Ovary (tissue), 9 donors: ENCODE data around the gene PODNL1. TPM values are rescaled to one million over a fixed set of nuclear protein-coding genes. Genes with fewer than 3 reads are reported as not detected.

Experiments
- DNase-seq, 5 donors: peaks; one replicate each; pipeline ENCODE4 v3.0.0-alpha.2; 2019 to 2020
- H3K27ac ChIP-seq, 2 donors: fragments of 200-600 bp; one replicate each; pipeline versions ENCODE4 v1.5.1 to v1.8.0; 2019 to 2022
- H3K27me3 ChIP-seq: fragments of 200-600 bp; one replicate; pipeline ENCODE4 v1.8.0; 2022
- H3K36me3 ChIP-seq: fragments of 200-600 bp; sonication (generic); one replicate; pipeline ENCODE4 v1.5.1; 2019
- H3K4me1 ChIP-seq: one replicate; pipeline ENCODE4 v1.8.1; 2013; ENCODE audit warnings: mild to moderate bottlenecking, moderate library complexity; ENCODE audit not compliant: insufficient read depth
- H3K4me3 ChIP-seq: fragments of 200-600 bp; sonication (generic); one replicate; pipeline ENCODE4 v1.5.1; 2017
- H3K9me3 ChIP-seq, 2 donors: fragments of 200-600 bp in 1 of 2; sonication (generic) in 1 of 2; one replicate each; pipeline versions ENCODE4 v1.5.1 to v1.8.1; 2013 to 2019; ENCODE audit warnings: mild to moderate bottlenecking in 1 of 2, moderate library complexity in 1 of 2
- CTCF ChIP-seq, 3 donors: fragments of 450-650 bp in 2 of 3; fragments of 200-600 bp in 1 of 3; IDR thresholded peaks; one replicate each; pipeline versions ENCODE4 v1.5.1 to v1.8.0; 2016 to 2022; ENCODE audit warnings: antibody characterized with exemption in 3 of 3, mild to moderate bottlenecking in 1 of 3
- EP300 ChIP-seq: sonication (generic); formaldehyde crosslinking; IDR thresholded peaks from one replicate; pipeline ENCODE4 v1.6.1; 2017; ENCODE audit warnings: antibody characterized with exemption
- POLR2A ChIP-seq: fragments of 450-650 bp; IDR thresholded peaks from one replicate; pipeline ENCODE4 v1.6.1; 2017; ENCODE audit warnings: antibody characterized with exemption, mild to moderate bottlenecking, moderate library complexity
- WGBS, 3 donors: extraction: QIAGEN DNeasy Blood & Tissue Kit in 1 of 3; methylation state at CpG; one replicate each; pipeline versions ENCODE4 v1.1.5 to v1.1.7; 2013 to 2017; 5-methylcytosine and 5-hydroxymethylcytosine counted together
- intact Hi-C, 4 donors: fragments of 100-400 bp; cut with DNase I; formaldehyde crosslinking; loops; one replicate each; pipeline versions ENCODE4 v1.11.0 to v1.15.1; 2022 to 2023
- polyA plus RNA-seq, 2 donors: library from polyadenylated mRNA; stranded (reverse); fragments of 200-250 nt in 1 of 2; fragments of 350-450 nt in 1 of 2; fragmentation: Illumina TruSeq in 1 of 2; extraction: RNeasy Lipid Tissue Mini Kit (QIAGEN cat#74804) in 1 of 2; gene quantifications; one replicate each; pipeline ENCODE4 v1.2.3, GENCODE V29; 2013 to 2014
- total RNA-seq, 7 donors: library from RNA; depleted of rRNA in 2 of 7; stranded (reverse); fragments of >200 nt in 2 of 7; fragmentation: NEBNext Ultra II Directional in 3 of 7; extraction: Animal tissue kit (Norgen Biotek cat#: 25700) in 3 of 7; gene quantifications; one replicate each; pipeline versions ENCODE4 v1.1.0 to v1.2.4, GENCODE V29; 2016 to 2023
- donor health status: DM: no; HTN: no; CAD: no; lungs with moderate emphysema.
- donor health status: DM: no; HTN: no; CAD: no.
- donor health status: Bipolar disorder and iron deficiency.
- donor health status: DM: yes; HTN: yes; CAD: no.
- donor health status: DM: no; HTN: no; CAD: no.
- donor health status: DM: yes; HTN: yes; CAD: no.

Gene PODNL1
- total and polyA plus RNA-seq, 9 donors = 0.48 to 3.8 (median 1.4) TPM

- Histone ChIP-seq H3K27me3 (no peaks in the 10 kb centered on the region), H3K36me3 (no peaks in the 10 kb centered on the region), H3K4me3 (no peak overlapping the region), H3K27ac (no peak overlapping the region), H3K9me3 (no peaks in the 10 kb centered on the region), H3K4me1 (peaks cover 7% of the 10 kb centered on the region)
- TF ChIP-seq EP300 (no peak), POLR2A (no peak), CTCF (IDR thresholded peaks at IDR 0.05) (no peak)
- intact Hi-C loops = loop anchor here in 3 of 4 donors (2.0 to 5.0 kb wide), 2 partner anchors 189 to 192 kb away; partner anchors contain the start of gene MISP3 (in 2 of the 3)
- 88 to 94% (median 93%) methylated on average over 11 to 12 of the region's 12 CpGs for WGBS, 3 donors
- no peak for DNase-seq
Measured at GRCh38 chr19:13882836-13883235, 55.4 kb downstream of the PODNL1 start.

GRCh38 chr19:13882419-13882795, 55.8 kb downstream of the PODNL1 start:
- intact Hi-C loops = loop anchor here in 3 of 4 donors (2.0 to 5.0 kb wide), 2 partner anchors 190 to 192 kb away; partner anchors contain the start of gene MISP3 (in 2 of the 3)
- Histone ChIP-seq H3K4me3 (no peak overlapping the region), H3K27me3 (no peaks in the 10 kb centered on the region), H3K9me3 (no peaks in the 10 kb centered on the region), H3K4me1 (peaks cover 7% of the 10 kb centered on the region), H3K36me3 (no peaks in the 10 kb centered on the region), H3K27ac (no peak overlapping the region)
- no peak for TF ChIP-seq CTCF (IDR thresholded peaks at IDR 0.05)
- TF ChIP-seq POLR2A = no peak
- TF ChIP-seq EP300 = no peak
- no peak for DNase-seq
- 82 to 88% (median 84%) methylated on average over 5 of the region's 5 CpGs for WGBS, 3 donors

GRCh38 chr19:13881692-13882418, 56.4 kb downstream of the PODNL1 start:
- no peak overlapping the region for H3K4me3 ChIP-seq
- no peaks in the 10 kb centered on the region for H3K9me3 ChIP-seq
- intact Hi-C loops = loop anchor here (2.0 to 5.0 kb wide), 2 partner anchors 190 to 193 kb away; partner anchors contain the start of gene MISP3 (in 2 of the 4)
- no peak overlapping the region for H3K27ac ChIP-seq
- H3K36me3 ChIP-seq = no peaks in the 10 kb centered on the region
- H3K27me3 ChIP-seq = no peaks in the 10 kb centered on the region
- peaks cover 7% of the 10 kb centered on the region for H3K4me1 ChIP-seq
- peak in 1 of 5 donors; percentile 54 for DNase-seq
- 59 to 73% (median 71%) methylated on average over 16 to 17 of the region's 17 CpGs for WGBS, 3 donors
- no peak for TF ChIP-seq EP300
- no peak for TF ChIP-seq CTCF (IDR thresholded peaks at IDR 0.05)
- no peak for TF ChIP-seq POLR2A

- H3K4me1 ChIP-seq = peaks cover 7% of the 10 kb centered on the region
- no peak overlapping the region for H3K4me3 ChIP-seq
- H3K27me3 ChIP-seq = no peaks in the 10 kb centered on the region
- no peak for TF ChIP-seq CTCF (IDR thresholded peaks at IDR 0.05)
- no peak for TF ChIP-seq EP300
- no peak for TF ChIP-seq POLR2A
- 19 to 35% (median 24%) methylated on average over 12 of the region's 12 CpGs for WGBS, 3 donors
- H3K27ac ChIP-seq = no peak overlapping the region
- no peaks in the 10 kb centered on the region for H3K36me3 ChIP-seq
- no peaks in the 10 kb centered on the region for H3K9me3 ChIP-seq
- DNase-seq = no peak
- intact Hi-C loops = loop anchor here in 3 of 4 donors (2.0 to 5.0 kb wide), 2 partner anchors 191 to 194 kb away; partner anchors contain the start of gene MISP3 (in 2 of the 3)
Measured at GRCh38 chr19:13881251-13881691, 56.9 kb downstream of the PODNL1 start.

Other genes starting within 250 kb of the PODNL1 start
- gene MRI1, start 173.9 kb downstream of the PODNL1 start, total RNA-seq = 10 to 100 TPM; 27.5 to 52.6 (median 43.1) TPM
- 10 to 100 TPM; 13.9 to 34.2 TPM for gene MRI1, start 173.9 kb downstream of the PODNL1 start, polyA plus RNA-seq
- 100 to 1,000 TPM in 2 of 7 donors, 10 to 100 TPM in 5; 76.4 to 298 (median 91.3) TPM for gene C19orf53, start 164.0 kb downstream of the PODNL1 start, total RNA-seq
- gene C19orf53, start 164.0 kb downstream of the PODNL1 start, polyA plus RNA-seq = 100 to 1,000 TPM in 1 of 2 donors, 10 to 100 TPM in 1; 62.5 to 156 TPM
- gene ZSWIM4, start 143.0 kb downstream of the PODNL1 start, total RNA-seq = 1 to 10 TPM; 2.6 to 7.9 (median 4.6) TPM
- 1 to 10 TPM; 1.2 to 3.8 TPM for gene ZSWIM4, start 143.0 kb downstream of the PODNL1 start, polyA plus RNA-seq
- 1 to 10 TPM in 3 of 7 donors, under 1 TPM in 1, not detected in 3; 0.98 to 2.4 (median 1.3) TPM for gene NANOS3, start 61.3 kb downstream of the PODNL1 start, total RNA-seq
- under 1 TPM in 1 of 2 donors, not detected in 1; 0.30 TPM for gene NANOS3, start 61.3 kb downstream of the PODNL1 start, polyA plus RNA-seq
- 1 to 10 TPM; 1.3 to 3.7 (median 2.3) TPM for gene BRME1, start 32.3 kb downstream of the PODNL1 start, total RNA-seq
- gene BRME1, start 32.3 kb downstream of the PODNL1 start, polyA plus RNA-seq = 1 to 10 TPM in 1 of 2 donors, under 1 TPM in 1; 0.57 to 2.8 TPM
- gene CC2D1A, start 32.2 kb downstream of the PODNL1 start, total RNA-seq = 10 to 100 TPM; 21.0 to 38.1 (median 29.7) TPM
- 10 to 100 TPM; 13.1 to 24.1 TPM for gene CC2D1A, start 32.2 kb downstream of the PODNL1 start, polyA plus RNA-seq
- 10 to 100 TPM; 11.1 to 28.0 (median 23.4) TPM for gene DCAF15, start 14.1 kb upstream of the PODNL1 start, total RNA-seq
- gene DCAF15, start 14.1 kb upstream of the PODNL1 start, polyA plus RNA-seq = 10 to 100 TPM in 1 of 2 donors, 1 to 10 TPM in 1; 5.0 to 29.1 TPM
- gene RFX1, start 67.9 kb upstream of the PODNL1 start, total RNA-seq = 10 to 100 TPM in 5 of 7 donors, 1 to 10 TPM in 2; 2.4 to 16.1 (median 14.7) TPM
- 1 to 10 TPM; 1.2 to 7.6 TPM for gene RFX1, start 67.9 kb upstream of the PODNL1 start, polyA plus RNA-seq
- not detected for gene RLN3, start 89.7 kb upstream of the PODNL1 start, total RNA-seq
- not detected for gene RLN3, start 89.7 kb upstream of the PODNL1 start, polyA plus RNA-seq
- gene IL27RA, start 93.3 kb upstream of the PODNL1 start, total RNA-seq = 1 to 10 TPM in 5 of 7 donors, under 1 TPM in 2; 0.48 to 4.3 (median 1.8) TPM
- 1 to 10 TPM; 2.1 to 2.4 TPM for gene IL27RA, start 93.3 kb upstream of the PODNL1 start, polyA plus RNA-seq
- gene PALM3, start 123.7 kb upstream of the PODNL1 start, total RNA-seq = 1 to 10 TPM in 1 of 7 donors, under 1 TPM in 4, not detected in 2; 0.17 to 2.6 (median 0.48) TPM
- gene PALM3, start 123.7 kb upstream of the PODNL1 start, polyA plus RNA-seq = under 1 TPM; 0.20 to 0.33 TPM
- 10 to 100 TPM in 1 of 7 donors, 1 to 10 TPM in 1, under 1 TPM in 5; 0.28 to 13.9 (median 0.53) TPM for gene MISP3, start 134.4 kb upstream of the PODNL1 start, total RNA-seq
- 1 to 10 TPM in 1 of 2 donors, under 1 TPM in 1; 0.80 to 1.3 TPM for gene MISP3, start 134.4 kb upstream of the PODNL1 start, polyA plus RNA-seq
- not detected for gene C19orf67, start 147.4 kb upstream of the PODNL1 start, total RNA-seq
- gene C19orf67, start 147.4 kb upstream of the PODNL1 start, polyA plus RNA-seq = under 1 TPM in 1 of 2 donors, not detected in 1; 0.08 TPM
- 10 to 100 TPM; 13.6 to 68.3 (median 41.0) TPM for gene SAMD1, start 152.3 kb upstream of the PODNL1 start, total RNA-seq
- 10 to 100 TPM; 10.5 to 23.6 TPM for gene SAMD1, start 152.3 kb upstream of the PODNL1 start, polyA plus RNA-seq
- gene PRKACA, start 179.3 kb upstream of the PODNL1 start, total RNA-seq = 100 to 1,000 TPM in 5 of 7 donors, 10 to 100 TPM in 2; 33.3 to 280 (median 201) TPM
- 100 to 1,000 TPM; 104 to 207 TPM for gene PRKACA, start 179.3 kb upstream of the PODNL1 start, polyA plus RNA-seq
- gene ASF1B, start 198.2 kb upstream of the PODNL1 start, total RNA-seq = 1 to 10 TPM in 4 of 7 donors, under 1 TPM in 3; 0.12 to 4.9 (median 1.0) TPM
- gene ASF1B, start 198.2 kb upstream of the PODNL1 start, polyA plus RNA-seq = 1 to 10 TPM in 1 of 2 donors, under 1 TPM in 1; 0.99 to 1.6 TPM